NOMO-1 treated with DMSO at 0.1 percent for 48 hours (cell line): ENCODE results near the gene GCLM.
"Not testable (repeated sequence)": the region's sequence is repeated elsewhere in the genome, so short reads cannot be mapped to it uniquely, and the experiment has no call there.

Experiments used
- DNase-seq: peaks from one replicate; lab custom pipeline; 2025; ENCODE audit not compliant: unreplicated experiment; lab: John Stamatoyannopoulos, UW

The GCLM gene

GRCh38 chr1:93909146-93910050 lies at the start of gene GCLM:
Gene GCLM, minus strand, starts transcription at chr1:93909430. Its CDS starts 267 bp downstream, at chr1:93909163.
- peak; percentile 81 for DNase-seq

GRCh38 chr1:93958726-93959100 lies 49.5 kb upstream of the GCLM start:
- DNase-seq: peak; percentile 52

GRCh38 chr1:93958032-93958725 lies 48.9 kb upstream of the GCLM start:
- DNase-seq: no peak

- DNase-seq: no peak
These were observed 46.5 kb upstream of the GCLM start for GRCh38 chr1:93955765-93956164.

- DNase-seq: not testable (repeated sequence)
These were observed 37.9 kb upstream of the GCLM start for GRCh38 chr1:93947002-93947686.

- DNase-seq: no peak
These were observed 29.4 kb upstream of the GCLM start for GRCh38 chr1:93938461-93939145.

- no peak for DNase-seq
These were observed 28.8 kb upstream of the GCLM start for GRCh38 chr1:93937997-93938396.

- no peak for DNase-seq
These were observed 16.0 kb upstream of the GCLM start for GRCh38 chr1:93925206-93925605.

- DNase-seq: no peak
These were observed 10.6 kb upstream of the GCLM start for GRCh38 chr1:93919780-93920179.

- DNase-seq: no peak
These were observed 8.1 kb upstream of the GCLM start for GRCh38 chr1:93917302-93917701.

- not testable (repeated sequence) for DNase-seq
These were observed 1.6 kb upstream of the GCLM start for GRCh38 chr1:93910880-93911279.

- DNase-seq: no peak
These were observed 1.1 kb upstream of the GCLM start for GRCh38 chr1:93910305-93910704.

- peak; percentile 21 for DNase-seq
These were observed 660 bp downstream of the GCLM start for GRCh38 chr1:93908394-93909145.

- DNase-seq: no peak
These were observed 1.5 kb downstream of the GCLM start for GRCh38 chr1:93907718-93908117.

GRCh38 chr1:93906480-93906879 lies 2.8 kb downstream of the GCLM start:
- no peak for DNase-seq

GRCh38 chr1:93905734-93906133 lies 3.5 kb downstream of the GCLM start:
- no peak for DNase-seq

- no peak for DNase-seq
These were observed 4.2 kb downstream of the GCLM start for GRCh38 chr1:93905051-93905450.

- peak; percentile 82 for DNase-seq
These were observed 5.0 kb downstream of the GCLM start for GRCh38 chr1:93904228-93904627.

GRCh38 chr1:93900723-93901504 lies 8.3 kb downstream of the GCLM start:
- DNase-seq: no peak
